ENCODE results near the gene TLE6.

DNA sequence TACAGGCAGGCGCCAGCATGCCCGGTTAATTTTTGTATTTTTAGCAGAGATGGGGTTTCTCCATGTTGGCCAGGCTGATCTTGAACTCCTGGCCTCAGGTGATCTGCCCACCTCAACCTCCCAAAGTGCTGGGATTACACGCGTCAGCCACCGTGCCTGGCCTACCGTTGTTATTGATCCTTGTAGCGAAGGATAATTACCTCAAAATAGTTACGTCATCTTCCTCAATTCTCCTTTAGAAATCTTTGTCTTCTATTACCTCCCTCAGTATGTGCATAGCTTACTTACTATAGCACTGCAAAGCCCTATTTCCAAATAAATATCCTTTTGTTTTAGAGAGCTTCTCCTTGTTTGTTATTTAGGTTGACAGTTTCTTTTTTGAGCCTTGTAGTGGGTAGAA is 9.4 kb upstream of the TLE6 start:
- TF ChIP-seq HOXA7 (CRISPR knock-in tag; IDR thresholded peaks at IDR 0.05) (no peak), POLR2A (IDR thresholded peaks at IDR 0.05; ENCODE audit: low read length) (no peak), MAX (IDR thresholded peaks at IDR 0.05) (no peak)
- TF ChIP-seq, protein P1, sequence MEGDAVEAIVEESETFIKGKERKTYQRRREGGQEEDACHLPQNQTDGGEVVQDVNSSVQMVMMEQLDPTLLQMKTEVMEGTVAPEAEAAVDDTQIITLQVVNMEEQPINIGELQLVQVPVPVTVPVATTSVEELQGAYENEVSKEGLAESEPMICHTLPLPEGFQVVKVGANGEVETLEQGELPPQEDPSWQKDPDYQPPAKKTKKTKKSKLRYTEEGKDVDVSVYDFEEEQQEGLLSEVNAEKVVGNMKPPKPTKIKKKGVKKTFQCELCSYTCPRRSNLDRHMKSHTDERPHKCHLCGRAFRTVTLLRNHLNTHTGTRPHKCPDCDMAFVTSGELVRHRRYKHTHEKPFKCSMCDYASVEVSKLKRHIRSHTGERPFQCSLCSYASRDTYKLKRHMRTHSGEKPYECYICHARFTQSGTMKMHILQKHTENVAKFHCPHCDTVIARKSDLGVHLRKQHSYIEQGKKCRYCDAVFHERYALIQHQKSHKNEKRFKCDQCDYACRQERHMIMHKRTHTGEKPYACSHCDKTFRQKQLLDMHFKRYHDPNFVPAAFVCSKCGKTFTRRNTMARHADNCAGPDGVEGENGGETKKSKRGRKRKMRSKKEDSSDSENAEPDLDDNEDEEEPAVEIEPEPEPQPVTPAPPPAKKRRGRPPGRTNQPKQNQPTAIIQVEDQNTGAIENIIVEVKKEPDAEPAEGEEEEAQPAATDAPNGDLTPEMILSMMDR (IDR thresholded peaks at IDR 0.05) = no peak
